Measurements from ENCODE around the gene PRAC2.

PRAC2 gene

DNA sequence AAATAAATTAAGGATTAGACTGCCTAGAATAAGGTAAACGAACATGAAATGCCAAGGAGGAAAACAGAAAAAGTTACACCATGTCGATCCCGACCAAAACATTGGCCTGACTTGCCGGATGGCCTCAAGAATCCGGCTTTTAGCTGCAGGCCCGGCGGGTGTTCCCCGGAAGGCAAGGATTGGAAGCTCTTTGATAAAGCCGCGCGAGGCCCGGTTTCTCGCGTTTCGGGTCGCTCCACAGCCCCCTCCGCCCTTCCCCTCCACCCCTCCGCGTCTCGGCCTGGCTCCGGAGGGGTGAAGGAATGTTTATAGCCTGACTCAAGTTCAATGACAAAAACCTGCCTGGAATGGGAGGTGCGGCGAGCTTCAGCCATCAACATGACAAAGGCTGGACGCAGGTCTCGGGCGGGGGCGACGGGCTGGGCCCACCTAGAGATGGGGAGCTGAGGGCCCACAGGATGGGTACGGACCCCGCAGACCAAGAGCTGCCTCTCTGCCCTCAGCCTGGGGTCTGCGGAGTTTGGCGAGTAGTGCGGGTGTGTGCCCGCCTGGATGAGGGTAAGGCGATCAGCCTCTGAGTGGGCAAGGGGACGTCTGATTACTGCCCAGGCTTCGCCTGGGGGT, 3.2 kb upstream of the PRAC2 start:
- Histone ChIP-seq H3K4me3 (no peak overlapping the region), H3K27ac (peak overlapping the region in 5 of 21 experiments; percentile 5 to 88 (median 69))

DNA sequence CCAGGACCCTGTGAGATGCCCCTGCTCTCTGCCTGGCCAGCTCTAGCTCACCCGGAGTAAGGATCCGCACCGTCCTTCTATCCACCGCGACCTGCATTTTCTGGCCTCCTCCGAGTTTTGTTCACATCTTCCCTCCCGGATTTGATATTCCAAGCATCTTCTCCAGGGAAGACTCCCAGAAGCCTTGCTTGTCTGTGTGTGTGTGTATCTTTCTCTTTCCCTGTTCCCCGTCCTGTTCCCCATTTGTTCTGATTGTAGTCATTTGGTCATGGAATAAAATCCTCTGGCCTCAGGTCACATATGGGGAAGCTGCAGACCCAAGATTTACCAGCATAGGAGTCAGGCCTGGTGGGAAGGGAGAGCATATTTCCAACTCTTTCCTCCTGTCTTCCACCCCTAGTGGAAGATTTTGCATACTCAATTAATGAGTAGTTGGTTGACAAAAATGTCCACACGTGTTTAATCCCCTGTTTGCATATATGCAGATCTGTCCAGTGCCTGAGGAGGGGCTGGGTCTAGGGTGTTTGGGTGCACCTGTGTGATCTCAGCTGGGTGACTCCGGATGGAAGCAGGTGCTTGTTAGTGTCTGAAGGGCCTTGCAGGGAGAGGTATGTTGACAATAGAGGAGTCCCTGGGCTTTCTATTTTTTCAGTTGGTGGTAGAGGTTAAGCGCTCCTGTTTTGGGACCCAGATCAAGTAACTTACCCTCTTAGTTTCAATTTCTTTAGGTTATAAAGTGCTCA, 2.5 kb upstream of the PRAC2 start:
- Histone ChIP-seq H3K4me3 (no peak overlapping the region), H3K27ac (peak overlapping the region in 3 of 21 experiments; percentile 66 to 88 (median 85))

DNA sequence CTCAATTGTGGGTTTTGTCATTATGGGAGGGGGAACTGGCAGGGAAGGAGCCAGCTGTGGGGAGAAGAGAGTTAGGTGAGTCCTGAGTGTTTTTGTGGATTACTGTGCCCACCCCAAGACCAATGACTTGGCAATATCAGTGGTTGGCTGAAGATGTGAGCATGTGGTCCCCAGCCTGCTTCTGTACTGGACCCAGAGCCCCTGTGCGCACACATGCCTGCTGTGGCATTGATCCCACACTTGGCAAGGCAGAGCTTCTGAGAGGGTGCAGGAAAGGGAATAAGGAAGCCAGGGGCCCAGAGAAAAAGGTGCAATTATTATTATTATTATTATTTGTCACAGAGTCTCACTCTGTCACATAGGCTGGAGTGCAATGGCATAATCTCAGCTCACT, 2.0 kb upstream of the PRAC2 start:
- Histone ChIP-seq H3K27ac (no peak overlapping the region), H3K4me3 (no peak overlapping the region)

DNA sequence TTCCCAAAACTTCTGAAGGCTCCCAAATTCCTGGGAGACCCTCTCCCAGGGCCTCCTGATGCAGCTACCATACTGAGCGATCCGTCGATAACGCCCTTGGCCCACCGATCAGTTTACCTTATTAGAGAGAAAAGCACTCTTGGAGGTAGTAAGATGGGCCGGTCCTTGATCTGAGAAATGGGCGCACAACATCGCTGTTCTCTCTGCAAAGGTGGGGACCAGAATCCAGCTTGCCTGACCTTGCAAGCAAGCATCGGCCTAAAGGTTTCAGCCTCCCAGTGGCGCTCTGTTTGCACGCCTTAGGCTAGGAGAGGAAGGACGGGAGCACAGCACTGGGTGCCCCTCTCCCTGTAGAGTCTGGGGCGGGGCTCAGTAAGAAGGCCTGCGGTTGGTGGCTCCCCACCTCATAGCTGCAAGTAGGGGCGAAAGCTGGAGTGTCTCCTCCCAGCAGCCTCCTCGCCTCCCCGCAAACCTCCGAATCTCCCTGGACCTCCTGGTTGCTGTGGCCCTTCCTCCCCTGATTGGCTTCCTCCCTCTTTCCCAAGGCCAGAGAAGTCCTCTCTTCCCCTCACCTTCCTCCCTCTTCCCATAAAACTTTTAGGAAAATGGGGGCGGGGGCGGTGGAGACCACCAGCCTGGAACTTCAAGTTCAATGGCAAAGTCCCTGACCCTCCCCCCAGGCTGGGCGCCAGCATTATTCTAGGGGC, 631 bp upstream of the PRAC2 start, which contains the start of gene PRAC1:
PRAC1 (minus strand) TSS at position 318 of the 707 bp plus-strand sequence; CDS start at position 192, 126 bp downstream.
- Histone ChIP-seq H3K4me3 (peak within 1 kb of the TSS in 1 of 7 experiments; percentile 6), H3K27ac (peak within 1 kb of the TSS in 2 of 21 experiments; percentile 72 to 73)

DNA sequence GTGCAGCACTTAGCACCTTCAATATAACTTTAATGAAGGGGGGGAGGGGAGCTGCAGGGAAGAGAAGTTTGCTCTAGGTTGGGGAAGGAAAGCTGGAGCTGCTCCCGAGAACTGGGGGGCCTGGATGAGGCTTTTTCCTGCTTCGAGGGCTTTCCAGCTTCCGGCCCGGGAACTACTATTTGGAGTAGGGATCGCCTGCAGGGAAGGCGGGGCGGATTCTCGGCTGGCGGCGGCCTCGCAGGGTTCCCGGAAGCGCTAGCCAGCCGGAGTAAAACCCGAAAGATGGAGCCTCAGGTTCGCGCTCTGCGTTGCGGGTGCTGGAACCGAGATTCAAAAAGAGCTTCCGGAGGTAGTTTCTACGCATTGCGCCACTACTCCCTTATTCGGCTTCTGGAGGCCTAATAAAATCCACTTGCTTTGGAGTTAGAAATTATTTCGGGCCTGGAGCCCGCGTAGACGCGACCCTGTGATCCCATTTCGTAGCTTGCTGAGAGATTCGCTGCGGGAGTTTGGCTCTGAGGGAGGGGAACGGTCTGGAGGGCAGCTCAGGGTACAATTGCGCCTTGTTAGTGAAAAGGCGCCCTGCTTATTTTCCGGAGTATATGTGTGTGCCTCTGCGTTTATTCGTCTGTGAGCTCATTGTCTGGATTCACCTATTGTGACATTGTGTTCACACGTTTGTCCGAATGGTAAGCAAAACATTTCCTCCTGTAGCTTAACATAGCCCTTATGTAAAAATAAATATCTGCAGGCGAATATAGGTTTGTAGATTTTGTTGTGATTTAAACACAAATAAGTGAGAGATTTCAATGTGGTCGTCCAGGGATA, 652 bp downstream of the PRAC2 start:
- Histone ChIP-seq H3K4me3 (peak overlapping the region in 2 of 7 experiments; percentile 1 to 6), H3K27ac (peak overlapping the region in 2 of 21 experiments; percentile 72 to 73)

DNA sequence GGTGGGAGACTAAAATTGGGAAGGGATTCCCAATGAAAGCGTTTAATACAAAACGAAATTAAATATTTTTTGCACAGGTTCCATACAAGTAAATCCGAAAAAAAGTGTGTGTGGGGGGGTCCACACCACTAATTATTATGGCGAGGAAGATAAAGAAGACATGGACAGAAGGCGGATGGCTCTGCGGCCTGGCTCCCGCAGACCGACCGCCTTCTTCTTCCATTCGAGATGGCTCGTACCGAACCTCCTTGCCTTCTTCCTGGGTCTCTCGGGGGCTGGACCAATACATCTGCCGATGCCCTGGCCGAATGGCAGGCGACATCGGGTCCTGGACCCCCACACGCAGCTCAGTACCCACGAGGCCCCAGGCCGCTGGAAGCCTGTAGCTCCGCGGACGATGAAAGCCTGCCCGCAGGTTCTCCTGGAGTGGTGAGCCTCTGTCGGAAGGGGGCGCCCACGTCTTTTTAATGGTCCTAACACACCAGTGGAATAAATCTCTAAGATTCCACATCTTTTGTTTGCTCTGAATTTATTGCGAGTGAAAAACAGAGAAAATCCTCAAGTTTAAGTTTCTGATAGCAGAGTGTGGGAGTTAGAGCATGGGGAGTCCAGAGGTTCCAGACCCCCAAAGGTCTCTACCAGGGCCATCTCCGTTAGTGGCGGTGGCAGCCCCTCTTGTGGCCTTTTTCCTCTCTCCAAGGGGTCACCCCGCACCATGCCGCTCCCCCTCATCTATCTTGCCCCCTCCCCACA, 1.4 kb downstream of the PRAC2 start:
- no peak overlapping the region for H3K4me3 ChIP-seq
- peak overlapping the region in 1 of 21 experiments; percentile 73 for H3K27ac ChIP-seq

DNA sequence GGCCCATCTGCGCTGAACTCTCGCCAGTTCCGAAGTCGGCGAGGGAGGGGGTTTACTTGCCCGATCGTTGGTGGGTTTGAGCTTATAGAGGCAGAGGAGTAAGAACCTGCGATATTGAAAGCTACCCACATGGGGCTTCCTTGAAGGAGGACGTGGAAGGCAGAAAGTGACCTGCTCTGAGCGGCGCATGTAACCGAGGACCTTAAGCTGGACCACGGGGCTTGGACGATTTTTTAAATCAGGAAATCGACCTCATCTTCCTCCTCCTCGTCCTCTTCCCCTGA, 2.0 kb downstream of the PRAC2 start:
- Histone ChIP-seq H3K4me3 (no peak overlapping the region), H3K27ac (no peak overlapping the region)

DNA sequence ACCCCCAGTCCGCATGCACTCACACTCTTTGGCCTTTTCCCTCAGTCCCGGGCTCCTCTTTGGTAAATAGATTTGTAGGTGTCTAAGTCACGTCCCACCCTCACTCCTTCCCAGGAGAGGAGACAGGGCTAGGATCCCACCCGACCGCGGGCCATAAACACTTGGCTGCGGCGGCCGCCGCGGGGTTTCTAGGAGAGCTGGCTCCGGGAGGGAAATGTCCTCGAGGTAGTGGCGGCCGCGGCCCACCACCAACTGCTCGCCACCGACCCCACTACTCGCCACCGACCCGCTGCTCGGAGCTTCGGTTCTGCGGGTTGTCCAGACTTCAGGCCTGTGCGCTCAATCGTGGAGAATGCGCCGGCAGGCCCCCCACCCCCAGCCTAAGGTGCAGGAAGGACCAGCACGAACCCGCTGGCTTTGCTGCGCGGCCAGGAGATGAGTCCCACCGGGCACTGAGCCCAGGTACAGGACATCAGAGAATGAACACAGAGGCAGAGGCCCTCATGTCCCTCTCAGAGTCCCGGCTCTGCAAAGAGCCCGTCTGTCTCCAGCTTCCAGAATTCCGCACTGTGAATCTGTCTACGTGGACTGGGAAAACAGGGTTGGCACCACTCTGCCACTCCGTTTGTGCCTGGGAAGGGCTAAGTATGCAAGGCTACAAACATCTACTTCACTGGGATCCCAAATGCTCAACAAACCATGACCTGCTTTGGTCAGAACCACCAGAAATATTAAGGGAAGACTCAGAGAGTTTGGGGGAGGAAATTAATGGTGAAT, 2.5 kb downstream of the PRAC2 start:
- H3K27ac ChIP-seq, result no peak overlapping the region
- no peak overlapping the region for H3K4me3 ChIP-seq

DNA sequence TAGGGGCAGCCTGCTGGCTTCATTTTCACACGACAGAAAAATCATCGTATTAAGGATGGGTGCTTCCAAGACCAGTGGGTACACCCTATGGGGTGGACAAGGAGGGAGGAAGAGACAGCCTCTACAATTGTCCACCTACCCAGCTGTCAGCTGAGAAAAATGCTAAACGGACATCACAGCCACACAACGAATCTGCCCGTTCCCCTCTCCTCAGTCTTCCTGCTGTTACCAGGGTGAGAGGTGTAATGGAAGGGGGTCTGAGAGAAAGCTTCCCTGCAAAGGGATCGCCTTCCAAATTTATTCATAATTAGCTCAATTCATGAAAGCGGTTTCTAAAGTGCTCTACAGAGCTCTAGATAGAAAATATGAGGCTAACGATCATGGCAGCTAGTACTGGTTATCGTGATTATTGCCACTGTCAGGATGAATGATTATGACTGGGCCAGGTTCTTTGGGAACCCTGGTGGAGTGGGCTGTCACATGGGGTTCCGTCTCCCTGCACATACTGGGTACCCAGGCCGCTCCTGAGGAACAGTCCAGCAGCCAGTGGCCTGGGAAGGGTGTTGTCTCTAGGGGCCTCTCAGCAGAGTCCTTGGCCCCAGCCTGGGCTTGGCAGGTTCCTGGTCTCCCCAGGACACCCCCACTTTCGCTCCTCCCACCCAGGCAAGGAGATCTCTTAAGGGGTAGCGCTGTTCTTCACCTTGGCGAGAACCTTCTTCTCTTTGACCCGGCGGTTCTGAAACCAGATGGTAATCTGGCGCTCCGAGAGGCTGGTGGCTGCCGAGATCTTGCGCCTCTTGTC, 3.3 kb downstream of the PRAC2 start:
- Histone ChIP-seq H3K4me3 (no peak overlapping the region), H3K27ac (no peak overlapping the region)

DNA sequence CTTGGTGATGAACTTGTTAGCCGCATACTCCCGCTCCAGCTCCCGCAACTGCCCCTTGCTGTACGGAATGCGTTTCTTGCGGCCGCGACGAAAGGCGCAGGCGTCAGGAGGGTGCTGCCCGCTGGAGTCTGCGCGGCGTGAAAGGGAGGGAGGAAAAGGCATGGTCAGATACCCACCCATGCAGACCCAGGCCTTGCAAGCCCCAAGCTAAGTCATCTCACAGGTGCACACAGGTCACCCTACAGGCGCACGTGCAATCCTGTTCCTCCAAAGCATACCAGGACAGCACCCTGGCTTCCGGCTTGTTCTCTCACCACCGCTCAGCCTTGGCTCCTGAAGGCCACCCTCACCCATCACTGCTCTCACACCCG, 3.9 kb downstream of the PRAC2 start:
- no peak overlapping the region for H3K4me3 ChIP-seq
- H3K27ac ChIP-seq, result no peak overlapping the region

DNA sequence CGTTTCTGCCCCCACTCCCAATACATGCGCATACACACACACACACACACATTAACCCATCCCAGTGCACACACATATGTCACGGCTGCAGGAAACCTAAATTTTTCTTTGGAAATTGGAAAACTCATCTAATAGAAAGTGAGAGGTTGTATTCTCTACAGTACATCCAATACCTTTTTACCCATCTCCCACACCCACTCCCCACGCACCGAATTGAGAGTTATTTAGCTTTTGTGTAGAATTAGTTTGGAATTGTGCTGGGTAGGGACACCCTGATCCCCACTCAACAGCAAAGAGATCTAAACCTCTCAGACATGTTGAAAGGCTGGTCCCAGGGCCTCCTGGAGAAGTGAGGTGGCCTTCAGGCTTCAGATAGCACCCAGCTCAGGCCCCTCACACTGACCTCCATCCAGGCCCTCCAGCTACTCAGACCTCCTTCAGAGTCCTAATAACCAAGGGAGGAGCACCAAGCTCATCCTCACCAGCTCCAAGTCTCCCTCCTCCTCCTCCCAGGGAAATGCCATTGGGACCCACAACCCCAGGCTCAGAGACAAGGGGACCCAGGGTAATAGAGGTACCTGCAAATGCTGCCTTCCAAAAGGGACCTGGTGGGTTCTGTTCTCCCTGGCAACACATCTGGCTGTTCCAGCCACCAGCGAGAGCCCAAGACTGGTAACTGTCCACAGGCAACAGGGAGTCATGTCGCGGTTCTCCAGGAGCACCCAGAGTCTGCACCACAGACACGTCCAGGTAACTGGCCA, 4.6 kb downstream of the PRAC2 start:
- H3K4me3 ChIP-seq, result no peak overlapping the region
- peak overlapping the region in 1 of 21 experiments; percentile 71 for H3K27ac ChIP-seq

DNA sequence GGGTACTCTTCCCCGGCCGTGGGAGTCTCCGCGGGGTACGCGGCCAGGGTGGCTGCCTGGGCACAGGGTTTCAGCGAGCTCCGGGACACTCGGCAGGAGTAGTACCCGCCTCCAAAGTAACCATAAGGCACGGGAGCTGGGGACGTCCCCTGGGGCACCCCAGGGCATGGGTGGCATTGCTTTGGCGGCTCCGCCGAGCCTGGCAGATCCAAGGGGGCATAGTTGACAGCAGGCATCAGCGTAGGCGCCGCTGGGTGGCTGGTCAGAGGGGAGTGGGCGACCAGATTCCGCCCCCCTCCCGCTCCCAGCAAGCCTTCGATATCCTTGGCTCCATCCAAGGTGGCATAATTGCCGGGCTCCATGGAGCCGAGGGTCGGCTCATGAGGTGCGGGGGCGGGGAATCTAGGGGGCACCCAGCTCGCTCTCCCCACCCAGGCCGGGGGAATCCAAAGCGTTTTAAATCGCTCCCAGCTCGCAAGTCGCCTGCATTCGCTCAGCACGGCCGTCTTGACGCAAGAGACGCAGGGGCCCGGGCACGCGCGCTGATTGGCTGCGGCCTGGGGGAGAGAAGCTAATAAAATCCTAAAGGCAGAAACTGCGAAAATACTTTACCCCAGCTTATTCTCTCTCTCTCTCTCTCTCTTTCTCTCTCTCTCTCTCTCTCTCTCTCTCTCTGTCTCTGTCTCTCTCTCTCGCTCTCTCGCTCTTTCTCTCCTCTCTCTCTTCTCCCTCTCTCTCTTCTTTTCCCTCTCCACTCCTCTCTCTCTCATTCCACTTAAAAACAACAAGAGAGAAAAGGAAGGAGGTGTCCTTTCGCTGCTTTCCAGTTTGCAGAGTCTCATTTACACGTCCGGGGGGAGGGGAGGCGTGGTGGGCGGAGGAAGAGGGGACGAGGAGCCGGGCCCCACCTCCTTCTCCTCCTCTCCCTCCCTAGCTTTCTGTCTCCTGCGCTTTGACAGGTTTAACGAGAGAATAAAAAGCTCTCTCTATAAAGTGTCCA, 5.5 kb downstream of the PRAC2 start, which contains the start of gene HOXB13:
HOXB13 (minus strand) TSS at position 519 of the 1,000 bp plus-strand sequence; CDS start at position 362, 157 bp downstream.
- Histone ChIP-seq H3K27ac (peak within 1 kb of the TSS in 1 of 21 experiments; percentile 71), H3K4me3 (peak within 1 kb of the TSS in 1 of 7 experiments; percentile 8)

DNA sequence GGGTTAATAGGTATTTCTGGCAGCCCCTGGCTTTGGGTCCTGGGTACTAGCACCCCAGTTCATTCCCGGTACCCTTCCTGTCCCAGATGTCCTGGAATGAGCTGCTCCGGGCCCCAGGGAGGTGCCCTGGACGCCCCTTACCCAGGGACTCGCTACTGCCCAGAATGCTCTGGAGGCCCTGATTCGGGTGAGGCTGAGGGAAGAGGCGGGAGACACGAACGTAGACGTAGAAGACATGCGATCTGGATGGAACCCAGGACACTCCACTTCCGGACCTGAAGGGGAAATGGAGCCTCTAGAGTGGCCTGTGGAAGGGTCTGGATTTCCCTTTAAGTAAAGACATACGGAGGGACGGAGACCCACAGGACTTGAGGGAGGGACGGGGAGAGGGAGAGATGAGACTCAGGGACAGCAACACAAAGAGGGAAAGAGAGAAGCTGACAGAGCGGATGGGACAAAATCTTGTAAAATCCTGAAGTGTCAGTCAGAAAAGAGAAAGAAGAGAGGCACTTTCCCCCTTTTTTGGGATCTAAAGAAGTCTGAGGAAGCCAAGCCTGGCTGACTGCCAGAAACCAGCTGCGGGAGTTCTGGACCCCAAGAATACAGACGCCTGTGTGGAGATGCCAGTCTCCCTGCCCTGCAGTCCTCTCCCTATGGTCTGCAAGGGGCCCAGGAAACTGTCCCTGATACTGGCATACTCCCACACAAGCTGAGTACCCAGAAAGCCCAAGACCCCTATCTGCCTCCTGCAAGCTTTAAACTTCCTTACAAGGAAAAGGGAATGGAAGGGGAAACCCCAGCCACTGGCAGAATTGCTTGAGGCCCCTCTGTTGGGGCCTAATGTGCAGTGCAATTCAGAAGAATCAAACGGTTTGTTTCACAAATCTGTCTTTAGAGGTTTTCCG, 6.6 kb downstream of the PRAC2 start:
- Histone ChIP-seq H3K4me3 (no peak overlapping the region), H3K27ac (peak overlapping the region in 1 of 21 experiments; percentile 49)

DNA sequence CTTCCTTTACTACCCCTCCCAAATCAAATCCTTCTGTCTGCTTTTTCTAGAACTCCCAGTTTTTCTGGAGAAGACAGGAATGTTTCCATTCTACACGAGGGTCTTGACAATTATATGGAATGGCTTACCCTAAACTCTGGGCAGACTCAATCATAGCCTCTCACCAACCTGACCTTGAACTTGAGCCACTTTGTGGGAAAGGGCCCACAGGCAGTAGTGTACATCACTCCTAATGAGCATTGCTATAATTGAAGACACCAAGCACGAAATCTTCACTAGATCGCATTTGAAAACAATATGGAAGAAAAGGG, 7.2 kb downstream of the PRAC2 start:
- Histone ChIP-seq H3K27ac (no peak overlapping the region), H3K4me3 (no peak overlapping the region)

DNA sequence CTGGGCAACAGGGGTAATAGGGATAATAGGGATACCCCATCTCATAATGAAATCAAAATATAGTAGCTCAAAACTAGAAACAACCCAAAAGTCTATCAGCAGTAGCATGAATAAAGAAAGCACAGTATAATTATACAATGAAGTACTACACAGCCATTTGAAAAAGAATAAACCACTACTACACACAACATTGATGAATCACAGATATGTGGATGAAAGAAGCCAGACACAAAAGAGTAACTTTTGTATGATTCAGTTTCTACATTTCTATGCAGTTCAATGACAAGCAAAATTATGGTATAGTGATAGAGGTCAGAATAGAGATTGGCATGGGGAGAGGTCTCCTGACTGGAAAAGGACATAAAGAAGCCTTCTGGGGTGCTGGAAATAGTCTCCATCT, 8.4 kb downstream of the PRAC2 start:
- H3K4me3 ChIP-seq, result no peak overlapping the region
- H3K27ac ChIP-seq, result no peak overlapping the region

Measured in skin epidermis (tissue), 12 donors.